Stimulated activated CD8-positive, alpha-beta memory T cell treated with anti-CD3 and anti-CD28 coated beads, Interleukin-12 subunit alpha, Interleukin-12 subunit beta, amount 100 ng/mL, for 1 hour (primary cell): ENCODE measurements around the gene NFATC2IP.
"Not testable (repeated sequence)": the region's sequence is repeated elsewhere in the genome, so short reads cannot be mapped to it uniquely, and the experiment has no call there.

ENCODE experiments used
- DNase-seq: peaks from one replicate; pipeline ENCODE4 v3.0.0-alpha.2; 2020; ENCODE audit warnings: low read depth

Gene NFATC2IP

GRCh38 chr16:28974007-28974436, 23.3 kb downstream of the NFATC2IP start:
- no peak for DNase-seq

- DNase-seq: peak; percentile 88
These were observed 23.9 kb downstream of the NFATC2IP start, which contains the start of gene SPNS1 for GRCh38 chr16:28974437-28975157. TSS of gene SPNS1 (plus strand) at chr16:28974778. CDS start at chr16:28975152, 374 bp downstream.

GRCh38 chr16:28975158-28975599, 24.4 kb downstream of the NFATC2IP start:
- no peak for DNase-seq

- DNase-seq: no peak
These were observed 27.2 kb downstream of the NFATC2IP start for GRCh38 chr16:28977703-28978662.

- DNase-seq: not testable (repeated sequence)
These were observed 29.6 kb downstream of the NFATC2IP start for GRCh38 chr16:28980330-28980729.

- DNase-seq: no peak
These were observed 30.2 kb downstream of the NFATC2IP start for GRCh38 chr16:28980929-28981328.

GRCh38 chr16:28981517-28981916, 30.8 kb downstream of the NFATC2IP start:
- DNase-seq: no peak

GRCh38 chr16:28982418-28982817, 31.7 kb downstream of the NFATC2IP start:
- DNase-seq: no peak

- DNase-seq: no peak
These were observed 32.2 kb downstream of the NFATC2IP start for GRCh38 chr16:28982949-28983348.

- DNase-seq: no peak
These were observed 32.9 kb downstream of the NFATC2IP start for GRCh38 chr16:28983644-28984043.

GRCh38 chr16:28984091-28984490, 33.4 kb downstream of the NFATC2IP start:
- no peak for DNase-seq

- peak; percentile 55 for DNase-seq
These were observed 33.9 kb downstream of the NFATC2IP start, which contains the start of gene LAT for GRCh38 chr16:28984619-28985135. TSS of gene LAT (plus strand) at chr16:28985052. CDS start at chr16:28985418, 366 bp downstream.

GRCh38 chr16:28985211-28986041, 34.7 kb downstream of the NFATC2IP start:
- DNase-seq: no peak

GRCh38 chr16:28986046-28986445, 35.3 kb downstream of the NFATC2IP start:
- DNase-seq: no peak

- no peak for DNase-seq
These were observed 35.8 kb downstream of the NFATC2IP start for GRCh38 chr16:28986492-28986891.

GRCh38 chr16:28987170-28987853, 36.6 kb downstream of the NFATC2IP start:
- no peak for DNase-seq

GRCh38 chr16:28989363-28989762, 38.6 kb downstream of the NFATC2IP start:
- DNase-seq: no peak

GRCh38 chr16:28990375-28991040, 39.8 kb downstream of the NFATC2IP start:
- peak; percentile 38 for DNase-seq

GRCh38 chr16:28991687-28992086, 41.0 kb downstream of the NFATC2IP start:
- no peak for DNase-seq

GRCh38 chr16:28992496-28992895, 41.8 kb downstream of the NFATC2IP start:
- DNase-seq: no peak
